Skin epidermis (tissue), 12 donors: ENCODE measurements around the gene SHISAL1.
"Not testable (repeated sequence)": the region's sequence is repeated elsewhere in the genome, so short reads cannot be mapped to it uniquely, and the experiment has no call there.

Source experiments
- H3K27ac ChIP-seq, 21 experiments: fragments of 200-600 bp; sonication (generic) in 11 of 21; one replicate each; pipeline ENCODE4 v1.5.0; 2020; ENCODE audit warnings: mild to moderate bottlenecking in 3 of 21, inconsistent platforms in 2 of 21, moderate library complexity in 2 of 21
- H3K4me3 ChIP-seq, 7 experiments: fragments of 200-600 bp; sonication (generic) in 2 of 7; one replicate each; pipeline ENCODE4 v1.5.0; 2020; ENCODE audit warnings: inconsistent platforms in 2 of 7, mild to moderate bottlenecking in 2 of 7, moderate library complexity in 1 of 7

The SHISAL1 gene

GRCh38 chr22:44311104-44311854 is 1.5 kb downstream of the SHISAL1 start:
- H3K4me3 ChIP-seq, result no peak overlapping the region
- H3K27ac ChIP-seq, result peak overlapping the region in 6 of 21 experiments; percentile 18 to 60 (median 46)

DNA sequence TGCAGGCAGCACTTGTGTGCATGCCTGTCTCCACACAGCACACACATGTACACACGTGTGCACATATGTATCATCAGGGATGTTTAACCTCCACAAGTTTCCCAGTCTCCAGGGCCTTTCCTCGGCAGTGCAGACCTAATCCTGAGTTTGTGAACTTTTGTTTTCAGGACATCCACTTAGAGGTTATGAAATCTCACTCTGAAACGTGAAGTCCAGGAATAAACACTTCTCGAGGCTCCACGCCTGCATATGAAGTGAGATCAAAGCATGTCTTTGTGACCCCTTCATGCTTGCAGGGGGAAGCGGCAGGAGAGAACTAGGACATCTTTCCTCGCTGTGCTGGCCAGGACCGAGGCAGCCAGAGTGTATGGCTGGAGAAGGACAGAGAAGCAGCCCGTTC is 3.1 kb downstream of the SHISAL1 start:
- Histone ChIP-seq H3K4me3 (no peak overlapping the region), H3K27ac (peak overlapping the region in 8 of 21 experiments; percentile 10 to 75 (median 40))

- H3K4me3 ChIP-seq, result no peak overlapping the region
- peak overlapping the region in 13 of 21 experiments; percentile 27 to 75 (median 57) for H3K27ac ChIP-seq
Measured at GRCh38 chr22:44309137-44309536, 3.6 kb downstream of the SHISAL1 start.

DNA sequence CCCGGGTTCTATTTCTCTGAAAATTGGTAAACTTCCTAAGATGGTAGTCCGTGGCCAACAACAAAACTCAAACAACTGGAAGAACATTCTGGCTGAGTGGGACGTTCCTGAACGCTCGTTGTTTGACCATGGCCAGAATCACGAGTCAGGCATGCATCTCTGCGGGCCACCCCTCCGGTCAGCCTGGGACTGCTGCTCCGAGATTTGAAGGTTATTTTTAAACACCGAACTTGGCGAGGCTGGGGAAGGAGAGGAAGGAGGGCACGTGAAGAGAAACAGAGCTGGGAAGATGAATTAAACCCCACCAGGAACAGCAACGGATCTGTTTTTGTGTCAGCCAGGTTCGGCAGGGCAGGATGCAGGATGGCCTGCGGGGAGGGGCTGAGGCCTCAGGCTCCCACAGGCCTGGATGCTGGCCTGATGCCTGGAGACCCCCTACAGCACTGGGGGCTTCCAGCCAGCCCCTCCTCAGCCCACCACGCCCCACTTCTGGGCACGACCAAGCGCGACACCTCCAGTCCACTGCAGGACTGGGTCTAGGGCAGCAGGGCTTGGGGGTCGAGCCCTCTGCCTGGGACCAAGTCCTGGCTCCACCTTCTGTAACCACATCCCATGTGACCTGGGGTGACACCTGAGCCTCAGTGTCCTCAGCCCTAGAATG is 5.1 kb downstream of the SHISAL1 start:
- Histone ChIP-seq H3K27ac (peak overlapping the region in 4 of 21 experiments; percentile 62 to 65 (median 64)), H3K4me3 (no peak overlapping the region)

- no peak overlapping the region for H3K27ac ChIP-seq
Measured at GRCh38 chr22:44305888-44306287, 6.9 kb downstream of the SHISAL1 start.

DNA sequence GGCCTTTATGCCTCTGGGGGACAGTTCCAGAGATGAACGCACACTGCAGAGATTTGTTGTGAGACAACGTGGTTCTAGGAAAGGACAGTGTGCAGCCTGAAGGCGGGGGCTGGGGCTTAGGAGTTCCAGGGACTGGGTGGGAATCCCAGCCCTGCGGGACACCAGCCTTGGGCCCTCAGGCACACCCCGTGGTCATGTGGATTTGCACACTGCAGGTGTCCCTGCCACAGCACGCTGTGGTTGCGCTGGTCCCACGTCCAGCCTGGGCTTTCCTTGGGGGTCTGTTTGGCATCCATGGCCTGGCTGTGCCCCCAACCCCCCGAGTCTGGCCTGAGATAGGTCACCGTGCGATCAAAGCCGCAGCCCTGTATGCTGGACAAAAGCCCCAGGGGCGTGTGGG is 7.3 kb downstream of the SHISAL1 start:
- no peak overlapping the region for H3K27ac ChIP-seq
- no peak overlapping the region for H3K4me3 ChIP-seq

More at GRCh38 chr22:44305888-44306287, 6.9 kb downstream of the SHISAL1 start:
- H3K4me3 ChIP-seq, result no peak overlapping the region

DNA sequence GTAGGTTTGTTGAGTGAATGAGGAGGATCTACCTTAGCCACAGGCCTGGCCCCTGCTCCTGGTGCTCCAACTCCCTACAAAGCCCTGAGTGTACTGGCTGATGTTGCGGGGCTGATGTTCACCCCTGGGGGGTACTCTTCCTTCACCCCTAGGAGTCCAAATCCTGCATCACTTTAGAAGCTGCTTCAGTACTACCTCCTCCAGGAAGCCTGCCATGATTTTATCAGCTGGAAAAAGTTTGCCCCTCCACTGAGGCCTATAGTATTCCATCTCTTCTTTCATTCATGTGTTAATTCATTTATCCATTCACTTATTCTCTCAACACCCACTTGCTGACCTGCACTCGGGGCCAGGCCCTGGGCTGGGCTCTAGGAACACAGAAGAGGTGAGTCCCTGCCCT is 7.8 kb downstream of the SHISAL1 start:
- Histone ChIP-seq H3K4me3 (no peak overlapping the region), H3K27ac (no peak overlapping the region)

- Histone ChIP-seq H3K27ac (no peak overlapping the region), H3K4me3 (no peak overlapping the region)
Measured at GRCh38 chr22:44304354-44304753, 8.4 kb downstream of the SHISAL1 start.

DNA sequence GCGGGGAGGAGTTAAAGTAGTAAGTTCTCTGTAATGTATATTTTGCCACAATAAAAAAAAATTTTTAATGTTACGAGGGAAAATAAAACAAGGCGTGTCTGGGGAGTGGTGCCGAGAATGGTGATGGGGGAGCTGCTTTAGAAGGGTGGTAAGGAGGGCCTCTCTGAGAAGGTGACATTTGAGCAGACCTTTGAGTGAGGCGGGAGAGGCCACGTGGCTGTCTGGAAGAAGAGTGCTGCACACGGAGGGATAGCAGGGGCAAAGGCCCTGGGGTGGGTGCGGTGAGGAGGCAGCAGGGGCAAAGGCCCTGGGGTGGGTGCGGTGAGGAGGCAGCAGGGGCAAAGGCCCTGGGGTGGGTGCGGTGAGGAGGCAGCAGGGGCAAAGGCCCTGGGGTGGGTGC is 10.4 kb downstream of the SHISAL1 start:
- not testable (repeated sequence) for H3K4me3 ChIP-seq, H3K27ac ChIP-seq

DNA sequence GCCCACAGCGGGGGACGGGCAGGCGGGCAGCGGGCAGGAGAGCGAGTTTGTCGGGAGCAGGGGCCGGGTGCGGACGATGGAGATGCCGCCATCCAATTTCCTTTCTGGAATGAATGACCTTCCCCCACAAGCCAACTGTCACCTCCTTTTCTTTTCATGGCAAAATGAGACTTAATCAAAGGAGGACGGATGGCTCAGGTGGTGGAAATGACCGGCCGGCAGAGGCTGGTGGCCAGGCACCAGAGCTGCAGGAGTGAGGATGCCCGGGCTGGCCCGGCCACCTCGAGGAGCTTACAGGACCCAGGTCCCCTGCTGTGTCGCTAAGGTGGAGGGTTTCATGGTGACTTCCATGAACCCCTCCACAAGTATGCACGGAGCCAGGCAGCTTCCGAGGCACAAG is 11.7 kb downstream of the SHISAL1 start:
- H3K27ac ChIP-seq, result no peak overlapping the region
- H3K4me3 ChIP-seq, result no peak overlapping the region

DNA sequence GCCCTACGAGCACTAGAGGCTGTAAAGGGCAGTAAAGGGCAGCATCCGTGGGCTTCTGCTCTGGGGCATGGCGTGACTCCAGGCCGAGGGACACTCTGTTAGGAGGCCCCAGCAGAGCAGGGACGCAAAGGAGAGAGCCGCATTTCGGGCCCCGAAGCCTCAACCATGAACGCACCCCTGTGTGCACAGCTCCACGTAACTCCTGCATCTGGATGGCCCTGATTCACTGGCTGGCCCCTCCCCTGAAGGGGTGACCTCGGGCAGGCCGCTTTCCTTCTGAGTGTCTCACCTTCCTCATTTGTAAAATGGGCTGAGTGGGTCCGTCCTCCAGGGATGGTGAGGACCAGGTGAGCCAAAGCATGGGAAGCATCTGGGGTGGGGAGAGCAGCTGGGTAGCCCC is 13.6 kb downstream of the SHISAL1 start:
- no peak overlapping the region for H3K27ac ChIP-seq
- H3K4me3 ChIP-seq, result no peak overlapping the region

DNA sequence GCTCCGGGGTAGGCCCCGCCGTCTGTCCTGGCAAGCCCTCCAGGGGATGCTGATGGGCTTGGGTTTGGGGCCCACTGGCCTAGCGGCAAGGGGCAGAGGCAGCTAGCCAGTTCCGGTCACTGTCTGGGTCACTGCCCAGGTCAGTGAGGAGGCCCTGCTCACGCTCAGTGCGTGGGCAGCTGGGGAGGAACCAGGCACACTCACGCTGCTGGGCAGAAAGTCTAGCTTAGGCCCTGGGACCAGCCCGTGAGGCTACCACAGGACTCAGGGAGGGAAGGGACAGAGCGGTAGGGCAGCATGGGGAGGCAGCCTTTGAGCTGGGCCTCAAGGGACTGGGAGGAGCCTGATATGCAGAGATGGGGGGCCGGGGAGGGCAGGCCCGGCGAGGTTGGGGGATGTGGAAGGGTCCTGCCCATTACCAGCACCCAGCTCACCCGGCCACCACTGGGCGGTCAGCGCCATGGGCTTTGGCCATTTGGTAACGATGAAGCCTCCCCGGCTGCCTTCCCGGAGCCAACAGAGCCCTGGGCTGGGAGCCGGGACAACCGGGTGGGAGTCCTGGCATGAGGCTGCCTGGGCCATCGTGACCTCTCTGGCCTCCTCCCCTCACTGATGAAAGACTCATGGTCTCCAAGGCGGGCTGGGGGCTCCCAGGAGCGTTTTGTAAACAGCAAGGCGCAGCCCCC is 14.2 kb downstream of the SHISAL1 start:
- H3K4me3 ChIP-seq, result no peak overlapping the region

GRCh38 chr22:44297470-44298061 is 15.2 kb downstream of the SHISAL1 start:
- Histone ChIP-seq H3K4me3 (no peak overlapping the region), H3K27ac (no peak overlapping the region)

More for the DNA sequence above, 14.2 kb downstream of the SHISAL1 start:
- H3K27ac ChIP-seq, result no peak overlapping the region

DNA sequence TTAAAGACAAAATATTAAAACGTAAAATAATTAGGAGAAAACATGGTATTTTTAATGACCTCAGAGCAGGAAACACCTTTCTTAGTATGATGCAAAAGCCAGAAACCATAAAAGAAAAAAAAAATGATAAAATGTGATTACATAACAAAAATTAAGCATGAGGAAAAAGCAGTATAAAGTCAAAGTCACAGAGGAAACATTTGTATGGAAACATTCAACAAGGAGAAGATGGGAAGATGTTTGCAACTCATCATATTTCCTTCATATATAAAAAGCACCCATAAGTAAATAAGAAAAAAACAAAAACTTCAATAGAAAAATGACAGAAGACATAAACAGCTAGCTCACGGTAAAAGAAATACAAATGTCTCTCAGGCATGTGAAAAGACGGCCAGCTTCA is 17.3 kb downstream of the SHISAL1 start:
- no peak overlapping the region for H3K27ac ChIP-seq

GRCh38 chr22:44293876-44294275 is 18.9 kb downstream of the SHISAL1 start:
- Histone ChIP-seq H3K4me3 (no peak overlapping the region), H3K27ac (no peak overlapping the region)

More for the DNA sequence above, 17.3 kb downstream of the SHISAL1 start:
- H3K4me3 ChIP-seq, result no peak overlapping the region

- no peak overlapping the region for H3K27ac ChIP-seq
- H3K4me3 ChIP-seq, result no peak overlapping the region
Measured at GRCh38 chr22:44293034-44293433, 19.7 kb downstream of the SHISAL1 start.

DNA sequence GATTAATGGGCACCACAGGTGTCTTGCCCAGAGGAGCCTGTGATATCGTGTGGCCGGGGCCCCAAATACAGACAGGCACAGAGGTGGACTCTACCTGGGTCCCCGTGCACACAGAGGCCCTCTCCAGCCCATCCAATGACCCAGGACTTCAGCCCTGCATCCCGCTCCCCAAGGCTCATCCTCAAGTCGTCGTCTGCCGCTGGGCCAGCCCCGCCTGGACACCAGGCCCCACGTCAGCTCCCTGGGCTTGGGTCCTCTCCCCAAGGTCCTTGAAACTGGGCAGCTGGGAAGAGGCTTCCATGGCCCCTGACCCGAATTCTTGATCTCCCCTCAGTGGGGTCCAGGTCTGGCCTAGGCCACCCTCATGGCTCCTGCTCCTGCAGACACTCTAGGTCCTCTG is 20.2 kb downstream of the SHISAL1 start:
- Histone ChIP-seq H3K4me3 (no peak overlapping the region), H3K27ac (no peak overlapping the region)

DNA sequence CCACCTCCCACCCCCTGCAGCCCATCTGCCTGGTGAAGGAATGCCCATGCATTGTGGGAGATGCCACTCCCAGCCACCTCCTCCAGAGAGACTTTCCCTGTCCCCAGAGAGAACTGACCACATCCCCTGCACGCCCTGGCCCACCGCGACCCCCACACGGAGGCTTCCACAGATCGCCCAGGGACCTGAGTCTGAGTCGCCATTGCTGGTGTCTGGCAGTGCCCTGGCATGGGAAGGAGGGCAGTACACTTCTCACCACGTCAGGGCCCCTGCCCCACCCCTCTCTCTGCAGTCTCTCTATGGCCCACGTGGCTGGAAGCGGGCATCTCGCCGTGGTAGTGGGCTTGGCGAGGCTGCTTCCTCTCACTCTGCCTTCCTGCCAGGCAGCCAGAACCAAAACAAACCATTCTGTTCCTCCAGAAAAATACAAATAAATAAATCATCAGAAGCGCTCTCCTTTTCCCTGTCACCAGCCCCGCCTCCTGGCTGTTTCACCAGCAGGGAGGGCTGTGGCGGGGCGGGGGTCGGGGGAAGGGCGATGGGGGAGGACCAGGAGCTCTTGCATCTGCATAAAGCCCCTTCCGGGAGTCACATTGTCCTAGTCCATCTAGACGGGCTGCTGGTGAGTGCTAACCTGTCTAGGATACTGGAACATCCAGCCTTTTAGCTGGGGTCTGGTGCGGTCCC is 20.9 kb downstream of the SHISAL1 start:
- Histone ChIP-seq H3K4me3 (no peak overlapping the region), H3K27ac (no peak overlapping the region)

GRCh38 chr22:44291265-44291664 is 21.5 kb downstream of the SHISAL1 start:
- no peak overlapping the region for H3K4me3 ChIP-seq

More at GRCh38 chr22:44291265-44291664, 21.5 kb downstream of the SHISAL1 start:
- no peak overlapping the region for H3K27ac ChIP-seq
